GM12878 (cell line): Measurements from ENCODE around the gene ITIH5.

Source experiments
- CBX5 ChIP-seq: sonication (generic); IDR thresholded peaks from 2 replicates; pipeline ENCODE4 v1.6.1; 2016; ENCODE audit warnings: low read depth, moderate library complexity, mild to moderate bottlenecking, inconsistent platforms
- CTCF ChIP-seq, 3 experiments: IDR thresholded peaks in 2 of 3; conservative IDR thresholded peaks in 1 of 3; 2 replicates each; pipeline ENCODE4 v1.5.1; 2011; ENCODE audit warnings: low read depth in 3 of 3, low read length in 3 of 3, mild to moderate bottlenecking in 3 of 3, control low read depth in 2 of 3, moderate library complexity in 2 of 3, inconsistent platforms in 1 of 3, mixed read lengths in 1 of 3; ENCODE audit not compliant: control insufficient read depth in 2 of 3, insufficient read depth in 1 of 3; ENCODE audit errors: extremely low read depth in 1 of 3
- EP300 ChIP-seq, 2 experiments: fragments of 150-350 bp in 1 of 2; IDR thresholded peaks; 2 replicates each; pipeline ENCODE4 v1.6.1; 2011 to 2012; ENCODE audit warnings: low read depth in 2 of 2, low read length in 2 of 2, borderline replicate concordance in 1 of 2, improper control_type of control experiment in 1 of 2, inconsistent platforms in 1 of 2; ENCODE audit not compliant: control insufficient read depth in 1 of 2
- HDGF ChIP-seq: fragments of 450-650 bp; IDR thresholded peaks from 2 replicates; pipeline ENCODE4 v1.6.1; 2016; ENCODE audit warnings: antibody characterized with exemption
- IRF4 ChIP-seq: IDR thresholded peaks from 2 replicates; pipeline ENCODE4 v1.6.1; 2011; ENCODE audit warnings: low read depth, low read length
- JUND ChIP-seq: IDR thresholded peaks from 2 replicates; pipeline ENCODE4 v1.6.1; 2012; ENCODE audit warnings: low read depth, mild to moderate bottlenecking, low read length, improper control_type of control experiment, moderate library complexity
- MAX ChIP-seq: IDR thresholded peaks from 2 replicates; pipeline ENCODE4 v1.6.1; 2012; ENCODE audit warnings: low read depth, low read length, improper control_type of control experiment
- MTA3 ChIP-seq: IDR thresholded peaks from 2 replicates; pipeline ENCODE4 v1.6.1; 2012; ENCODE audit warnings: low read length, inconsistent platforms, borderline replicate concordance
- POLR2A ChIP-seq: IDR thresholded peaks from 2 replicates; pipeline ENCODE4 v1.6.1; 2011; ENCODE audit warnings: low read depth, mild to moderate bottlenecking, low read length
- POLR2AphosphoS5 ChIP-seq: IDR thresholded peaks from 2 replicates; pipeline ENCODE4 v1.6.1; 2011; ENCODE audit warnings: mild to moderate bottlenecking, low read length, inconsistent platforms
- TARDBP ChIP-seq: IDR thresholded peaks from 2 replicates; pipeline ENCODE4 v1.6.1; 2016; ENCODE audit warnings: borderline replicate concordance
- YBX1 ChIP-seq: fragments of 450-650 bp; IDR thresholded peaks from 2 replicates; pipeline ENCODE4 v1.6.1; 2016; ENCODE audit warnings: antibody characterized with exemption
- ZBTB40 ChIP-seq: fragments of 450-650 bp; IDR thresholded peaks from 2 replicates; pipeline ENCODE4 v1.6.1; 2016; ENCODE audit warnings: mild to moderate bottlenecking, moderate library complexity, borderline replicate concordance
- ZNF24 ChIP-seq: fragments of 450-650 bp; IDR thresholded peaks from 2 replicates; pipeline ENCODE4 v1.6.1; 2017; ENCODE audit warnings: antibody characterized with exemption, mild to moderate bottlenecking

- TF ChIP-seq POLR2A (no peak), IRF4 (no peak), HDGF (no peak), JUND (no peak), TARDBP (no peak), CTCF (IDR thresholded peaks at IDR 0.05 in 2 of 3, conservative IDR thresholded peaks at IDR 0.05 in 1 of 3; ENCODE audit: control insufficient read depth in 2 of 3, extremely low read depth in 1 of 3, insufficient read depth in 1 of 3, low read depth in 3 of 3, low read length in 3 of 3) (no peak), POLR2AphosphoS5 (no peak), MAX (no peak), ZNF24 (no peak), MTA3 (no peak), CBX5 (no peak), YBX1 (no peak), ZBTB40 (no peak), EP300 (IDR thresholded peaks at IDR 0.05; ENCODE audit: borderline replicate concordance in 1 of 2, control insufficient read depth in 1 of 2, low read depth in 2 of 2, low read length in 2 of 2) (no peak)
Observed at GRCh38 chr10:7651853-7652470, 14.8 kb downstream of the ITIH5 start.
